WI38 (cell line): ENCODE measurements around the gene NSL1.
"Not testable (repeated sequence)": the region's sequence is repeated elsewhere in the genome, so short reads cannot be mapped to it uniquely, and the experiment has no call there.

Experiments used
- H3K4me3 ChIP-seq: 2 replicates; pipeline ENCODE4 v1.5.1; 2011; ENCODE audit warnings: low read depth, mild to moderate bottlenecking, control low read depth, low read length
- TF ChIP-seq, protein P1 (sequence below): IDR thresholded peaks from 2 replicates; pipeline ENCODE4 v1.5.1; 2012; ENCODE audit warnings: low read depth, mild to moderate bottlenecking, control low read depth, low read length

NSL1 gene

DNA sequence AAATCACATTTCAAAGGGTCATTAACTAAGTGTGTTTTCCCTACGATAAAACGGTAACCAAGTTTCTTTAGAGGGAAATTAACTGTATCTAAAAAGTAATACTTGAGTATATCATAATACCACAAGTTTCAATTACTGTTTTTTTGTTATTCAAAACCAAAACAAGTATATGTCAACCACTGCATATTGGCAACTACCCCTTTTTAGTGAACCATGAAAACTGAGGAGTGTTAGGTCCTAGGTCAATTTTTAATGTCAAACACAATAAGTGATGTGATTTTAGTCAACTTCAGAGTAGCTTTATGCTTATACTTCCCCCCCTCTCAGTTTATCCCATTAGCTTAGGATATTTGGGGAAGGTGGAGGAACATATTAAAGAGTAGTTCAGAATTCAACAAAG lies 10.4 kb downstream of the NSL1 start:
- no peak overlapping the region for H3K4me3 ChIP-seq
- TF ChIP-seq, protein P1, sequence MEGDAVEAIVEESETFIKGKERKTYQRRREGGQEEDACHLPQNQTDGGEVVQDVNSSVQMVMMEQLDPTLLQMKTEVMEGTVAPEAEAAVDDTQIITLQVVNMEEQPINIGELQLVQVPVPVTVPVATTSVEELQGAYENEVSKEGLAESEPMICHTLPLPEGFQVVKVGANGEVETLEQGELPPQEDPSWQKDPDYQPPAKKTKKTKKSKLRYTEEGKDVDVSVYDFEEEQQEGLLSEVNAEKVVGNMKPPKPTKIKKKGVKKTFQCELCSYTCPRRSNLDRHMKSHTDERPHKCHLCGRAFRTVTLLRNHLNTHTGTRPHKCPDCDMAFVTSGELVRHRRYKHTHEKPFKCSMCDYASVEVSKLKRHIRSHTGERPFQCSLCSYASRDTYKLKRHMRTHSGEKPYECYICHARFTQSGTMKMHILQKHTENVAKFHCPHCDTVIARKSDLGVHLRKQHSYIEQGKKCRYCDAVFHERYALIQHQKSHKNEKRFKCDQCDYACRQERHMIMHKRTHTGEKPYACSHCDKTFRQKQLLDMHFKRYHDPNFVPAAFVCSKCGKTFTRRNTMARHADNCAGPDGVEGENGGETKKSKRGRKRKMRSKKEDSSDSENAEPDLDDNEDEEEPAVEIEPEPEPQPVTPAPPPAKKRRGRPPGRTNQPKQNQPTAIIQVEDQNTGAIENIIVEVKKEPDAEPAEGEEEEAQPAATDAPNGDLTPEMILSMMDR: no peak

DNA sequence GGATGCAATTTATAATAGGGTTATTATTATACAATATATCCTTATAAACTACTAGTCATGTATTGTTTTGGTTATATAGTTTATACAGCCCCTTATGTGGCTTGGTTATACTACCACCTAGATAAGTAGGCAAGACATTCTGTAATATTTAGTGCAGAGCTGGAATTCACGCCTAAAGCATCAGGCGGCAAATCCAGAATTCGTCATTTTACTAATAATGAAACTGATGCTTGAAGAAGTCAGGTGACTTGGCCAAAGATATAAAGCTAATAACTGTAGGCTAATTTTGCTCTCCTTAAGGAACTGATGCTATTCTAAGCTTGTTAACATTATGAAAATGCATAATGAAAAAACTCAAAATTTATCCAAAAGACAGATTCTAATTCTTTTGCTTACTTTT lies 10.8 kb downstream of the NSL1 start:
- no peak overlapping the region for H3K4me3 ChIP-seq
- TF ChIP-seq, protein P1: no peak

DNA sequence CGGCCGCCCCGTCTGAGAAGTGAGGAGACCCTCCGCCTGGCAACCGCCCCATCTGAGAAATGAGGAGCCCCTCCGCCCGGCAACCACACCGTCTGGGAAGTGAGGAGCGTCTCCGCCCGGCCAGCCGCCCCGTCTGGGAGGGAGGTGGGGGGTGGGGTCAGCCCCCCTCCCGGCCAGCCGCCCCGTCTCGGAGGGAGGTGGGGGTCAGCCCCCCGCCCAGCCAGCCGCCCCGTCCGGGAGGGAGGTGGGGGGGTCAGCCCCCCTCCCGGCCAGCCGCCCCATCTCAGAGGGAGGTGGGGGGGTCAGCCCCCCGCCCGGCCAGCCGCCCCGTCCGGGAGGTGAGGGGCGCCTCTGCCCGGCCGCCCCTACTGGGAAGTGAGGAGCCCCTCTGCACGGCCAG lies 12.5 kb downstream of the NSL1 start:
- H3K4me3 ChIP-seq: not testable (repeated sequence)

DNA sequence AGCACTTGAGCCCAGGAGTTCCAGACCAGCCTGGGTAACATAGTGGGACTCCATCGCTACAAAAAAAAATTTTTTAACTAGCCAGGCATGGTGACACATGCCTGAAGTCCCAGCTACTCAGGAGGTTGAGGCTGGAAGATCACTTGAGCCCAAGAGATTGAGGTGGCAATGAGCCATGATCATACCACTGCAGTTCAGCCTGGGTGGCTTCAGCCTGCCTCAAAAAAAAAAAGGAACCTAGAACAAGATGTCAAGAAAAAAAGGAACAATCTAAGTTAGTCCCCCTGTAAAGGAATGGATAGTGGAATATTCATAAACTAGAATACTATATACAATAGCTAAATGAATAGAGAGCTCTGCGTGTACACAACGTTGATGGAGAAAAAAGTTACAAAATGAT lies 14.4 kb downstream of the NSL1 start:
- TF ChIP-seq, protein P1: no peak
- no peak overlapping the region for H3K4me3 ChIP-seq

DNA sequence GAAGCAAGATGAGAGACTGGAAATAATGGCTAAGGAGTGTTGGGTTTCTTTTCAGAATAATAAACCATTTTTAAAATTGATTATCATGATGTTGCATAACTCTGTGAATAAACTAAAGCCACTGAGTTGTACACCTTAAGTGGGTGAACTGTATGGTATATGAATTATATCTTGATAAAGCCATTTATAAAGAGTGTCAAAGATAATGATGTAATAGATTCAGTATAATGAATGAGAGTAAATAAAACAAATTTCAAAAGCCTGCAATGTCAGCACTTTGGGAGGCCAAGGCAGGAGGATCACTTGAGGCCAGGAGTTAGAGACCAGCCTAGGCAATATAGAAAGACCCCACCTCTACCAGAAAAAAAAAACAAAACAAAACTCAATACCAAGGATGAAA lies 16.3 kb downstream of the NSL1 start:
- no peak overlapping the region for H3K4me3 ChIP-seq
- TF ChIP-seq, protein P1: no peak

DNA sequence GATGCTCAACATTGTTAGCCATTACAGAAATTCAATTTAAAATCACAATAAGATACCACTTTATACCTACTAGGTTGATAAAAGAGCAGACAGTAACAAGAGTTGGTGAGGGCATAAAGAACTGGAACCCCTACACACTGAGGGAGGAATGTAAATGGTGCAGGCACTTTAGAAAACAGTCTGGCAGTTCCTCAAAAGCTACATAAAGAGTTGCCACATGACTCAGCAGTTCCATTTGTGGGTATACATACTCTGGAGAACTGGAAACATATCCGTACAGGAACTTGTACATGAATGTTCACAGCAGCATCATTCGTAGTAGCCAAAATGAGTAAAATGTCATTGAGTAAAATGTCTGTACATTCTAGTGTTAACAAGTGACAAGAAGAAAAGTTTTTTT lies 17.0 kb downstream of the NSL1 start:
- H3K4me3 ChIP-seq: no peak overlapping the region
- TF ChIP-seq, protein P1: no peak

DNA sequence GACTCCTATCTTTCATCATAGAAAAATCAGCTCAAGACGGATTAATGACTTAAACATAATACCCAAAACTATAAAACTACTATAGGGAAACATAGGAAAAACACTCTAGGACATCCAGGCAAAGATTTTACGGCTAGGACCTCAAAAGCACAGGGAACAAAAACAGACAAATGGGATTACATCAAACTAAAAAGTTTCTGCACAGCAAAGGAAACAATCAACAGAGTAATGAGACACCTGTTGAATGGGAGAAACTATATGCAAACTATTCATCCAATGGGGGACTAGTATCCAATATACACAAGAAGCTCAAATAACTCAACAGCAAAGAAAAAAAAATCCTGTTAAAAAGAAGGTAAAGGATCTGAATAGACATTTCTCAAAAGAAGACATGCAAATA lies 18.6 kb downstream of the NSL1 start:
- H3K4me3 ChIP-seq: no peak overlapping the region
- TF ChIP-seq, protein P1: no peak

DNA sequence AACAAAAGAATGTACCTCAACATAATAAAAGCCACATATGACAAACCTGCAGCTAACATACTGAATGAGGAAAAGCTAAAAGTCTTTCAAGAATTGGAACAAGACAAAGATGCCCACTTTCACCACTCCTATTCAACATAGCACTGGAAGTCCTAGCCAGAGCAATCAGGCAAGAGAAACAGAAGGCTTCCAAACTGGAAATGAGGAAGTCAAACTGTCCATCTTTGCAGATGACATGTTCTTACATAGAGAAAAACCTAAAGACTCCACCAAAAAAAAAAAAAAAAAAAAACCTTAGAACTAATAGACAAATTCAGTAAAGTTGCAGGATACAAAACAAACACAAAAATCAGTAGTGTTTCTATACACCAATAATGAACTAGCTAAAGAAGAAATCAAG lies 20.2 kb downstream of the NSL1 start:
- TF ChIP-seq, protein P1: no peak
- H3K4me3 ChIP-seq: no peak overlapping the region
